ENCODE results near the gene SLC4A1AP. TPM values are rescaled to one million over a fixed set of nuclear protein-coding genes. Genes with fewer than 3 reads are reported as not detected.
"Not testable (repeated sequence)": the region's sequence is repeated elsewhere in the genome, so short reads cannot be mapped to it uniquely, and the experiment has no call there.

The SLC4A1AP gene
- total RNA-seq, 1 experiment from 2014 or later = 29.7 TPM

GRCh38 chr2:27681841-27682240 is 18.2 kb downstream of the SLC4A1AP start:
- no peak for DNase-seq (ENCODE audit: low spot score)
- intact Hi-C loops (cut with micrococcal nuclease; ENCODE audit: unreplicated experiment) = no loop called here
- ChIA-PET CTCF (interaction anchor here (0.6 to 1.4 kb wide), 3 partner anchors 8 to 593 kb away, joined by 3 to 5 read pairs (median 3); partner anchors contain the start of gene SUPT7L), POLR2A (ENCODE audit: low non-redundant PET) (no interaction called here)
- Histone ChIP-seq H3K27ac (ENCODE audit: low read depth, low read length, poor library complexity, severe bottlenecking) (no peak overlapping the region), H3K36me3 (ENCODE audit: insufficient read depth, low read length, poor library complexity, severe bottlenecking) (peaks cover 40% of the 10 kb centered on the region), H3K4me3 (ENCODE audit: low read depth, low read length, poor library complexity, severe bottlenecking) (no peak overlapping the region), H3K4me1 (ENCODE audit: insufficient read depth, low read length, poor library complexity, severe bottlenecking) (peaks cover 6% of the 10 kb centered on the region), H3K9me3 (ENCODE audit: low read depth, low read length, poor library complexity, severe bottlenecking) (no peaks in the 10 kb centered on the region), H3K27me3 (replicated peaks; ENCODE audit: insufficient read depth, low read depth, low read length, poor library complexity) (no peaks in the 10 kb centered on the region)
- no TSS peak for BruUV-seq (replicated peaks)
- TF ChIP-seq CTCF (conservative IDR thresholded peaks at IDR 0.05; ENCODE audit: low read depth, low read length) = no peak
- TF ChIP-seq EZH2 (IDR thresholded peaks at IDR 0.05; ENCODE audit: borderline replicate concordance, low read depth, low read length, poor library complexity, severe bottlenecking) = no peak

- peak; percentile 46 for DNase-seq (ENCODE audit: low spot score)
- peaks cover 39% of the 10 kb centered on the region for H3K36me3 ChIP-seq (ENCODE audit: insufficient read depth, low read length, poor library complexity, severe bottlenecking)
- intact Hi-C loops (cut with micrococcal nuclease; ENCODE audit: unreplicated experiment); H3K4me3 ChIP-seq (ENCODE audit: low read depth, low read length, poor library complexity, severe bottlenecking); POLR2A ChIA-PET (ENCODE audit: low non-redundant PET); H3K27ac ChIP-seq (ENCODE audit: low read depth, low read length, poor library complexity, severe bottlenecking); H3K4me1 ChIP-seq (ENCODE audit: insufficient read depth, low read length, poor library complexity, severe bottlenecking); H3K27me3 ChIP-seq (replicated peaks; ENCODE audit: insufficient read depth, low read depth, low read length, poor library complexity); BruUV-seq (replicated peaks); H3K9me3 ChIP-seq (ENCODE audit: low read depth, low read length, poor library complexity, severe bottlenecking): not testable (repeated sequence)
- CTCF ChIA-PET = interaction anchor here (0.6 to 1.5 kb wide), 4 partner anchors 9 to 603 kb away, joined by 3 to 5 read pairs (median 4); partner anchors contain the start of genes SUPT7L and ZNF513
Measured at GRCh38 chr2:27682334-27682771, 18.7 kb downstream of the SLC4A1AP start.

GRCh38 chr2:27683390-27684071 is 19.8 kb downstream of the SLC4A1AP start:
- Histone ChIP-seq H3K27me3 (replicated peaks; ENCODE audit: insufficient read depth, low read depth, low read length, poor library complexity) (no peaks in the 10 kb centered on the region), H3K9me3 (ENCODE audit: low read depth, low read length, poor library complexity, severe bottlenecking) (no peaks in the 10 kb centered on the region), H3K4me1 (ENCODE audit: insufficient read depth, low read length, poor library complexity, severe bottlenecking) (peaks cover 6% of the 10 kb centered on the region), H3K4me3 (ENCODE audit: low read depth, low read length, poor library complexity, severe bottlenecking) (no peak overlapping the region), H3K27ac (ENCODE audit: low read depth, low read length, poor library complexity, severe bottlenecking) (peak overlapping the region; percentile 2), H3K36me3 (ENCODE audit: insufficient read depth, low read length, poor library complexity, severe bottlenecking) (peaks cover 28% of the 10 kb centered on the region)
- TF ChIP-seq EZH2 (IDR thresholded peaks at IDR 0.05; ENCODE audit: borderline replicate concordance, low read depth, low read length, poor library complexity, severe bottlenecking) (no peak), CTCF (conservative IDR thresholded peaks at IDR 0.05; ENCODE audit: low read depth, low read length) (peak; percentile 98)
- ChIA-PET POLR2A (ENCODE audit: low non-redundant PET) (no interaction called here), CTCF (interaction anchor here (0.5 to 1.5 kb wide), 10 partner anchors 10 to 713 kb away, joined by 3 to 4 read pairs (median 3); partner anchors contain the start of genes PPM1G, SUPT7L and ZNF513)
- intact Hi-C loops (cut with micrococcal nuclease; ENCODE audit: unreplicated experiment) = no loop called here
- DNase-seq (ENCODE audit: low spot score) = peak; percentile 96
- no TSS peak for BruUV-seq (replicated peaks)

GRCh38 chr2:27685006-27685405 is 21.3 kb downstream of the SLC4A1AP start:
- DNase-seq (ENCODE audit: low spot score); CTCF ChIA-PET; POLR2A ChIA-PET (ENCODE audit: low non-redundant PET); H3K27ac ChIP-seq (ENCODE audit: low read depth, low read length, poor library complexity, severe bottlenecking); H3K27me3 ChIP-seq (replicated peaks; ENCODE audit: insufficient read depth, low read depth, low read length, poor library complexity); H3K4me3 ChIP-seq (ENCODE audit: low read depth, low read length, poor library complexity, severe bottlenecking); H3K4me1 ChIP-seq (ENCODE audit: insufficient read depth, low read length, poor library complexity, severe bottlenecking); intact Hi-C loops (cut with micrococcal nuclease; ENCODE audit: unreplicated experiment); H3K9me3 ChIP-seq (ENCODE audit: low read depth, low read length, poor library complexity, severe bottlenecking); BruUV-seq (replicated peaks): not testable (repeated sequence)
- H3K36me3 ChIP-seq (ENCODE audit: insufficient read depth, low read length, poor library complexity, severe bottlenecking) = peaks cover 28% of the 10 kb centered on the region

All from A673 (cell line).